ENCODE measurements around the gene DCST2.
"Not testable (repeated sequence)": the region's sequence is repeated elsewhere in the genome, so short reads cannot be mapped to it uniquely, and the experiment has no call there.

Gene DCST2

GRCh38 chr1:155001675-155002463 lies 31.7 kb downstream of the DCST2 start:
- DNase-seq (ENCODE audit: extremely low spot score, insufficient read length, low read depth), result peak; percentile 93
- peak; percentile 98 for FAIRE-seq

DNA sequence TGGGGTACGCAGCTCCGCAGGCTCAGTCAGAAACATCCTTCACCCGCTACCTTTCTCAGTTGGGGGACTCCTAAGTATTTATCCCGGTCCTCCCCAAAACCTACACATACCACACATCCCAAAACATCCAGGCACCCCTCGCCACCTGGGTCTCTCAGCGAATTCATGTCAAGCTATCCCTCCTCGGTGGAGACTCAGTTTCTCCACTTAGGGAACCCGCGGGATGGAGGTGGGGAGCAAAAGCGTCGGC lies 32.2 kb downstream of the DCST2 start:
- no peak for DNase-seq (ENCODE audit: extremely low spot score, insufficient read length, low read depth)
- FAIRE-seq, result no peak

GRCh38 chr1:155000726-155001424 lies 32.7 kb downstream of the DCST2 start:
- FAIRE-seq, result peak; percentile 83

DNA sequence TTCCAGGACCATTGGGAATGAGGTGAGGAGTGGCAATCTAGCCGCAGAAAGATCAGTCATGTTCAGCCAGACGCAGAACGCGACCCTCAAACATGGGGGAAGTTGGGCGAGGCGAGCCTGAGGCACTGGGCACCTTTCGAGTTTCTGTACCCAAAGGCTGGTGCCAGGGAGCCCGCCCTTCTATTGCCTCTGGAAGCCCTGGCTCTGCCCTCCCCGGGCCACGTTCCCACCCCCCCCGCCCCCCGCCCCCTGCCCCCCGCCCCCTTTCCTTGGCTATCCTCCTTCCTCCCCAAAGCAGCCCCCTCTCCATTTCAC lies 33.2 kb downstream of the DCST2 start:
- no peak for DNase-seq (ENCODE audit: extremely low spot score, insufficient read length, low read depth)
- no peak for FAIRE-seq

More at GRCh38 chr1:155000726-155001424, 32.7 kb downstream of the DCST2 start:
- no peak for DNase-seq (ENCODE audit: extremely low spot score, insufficient read length, low read depth)

DNA sequence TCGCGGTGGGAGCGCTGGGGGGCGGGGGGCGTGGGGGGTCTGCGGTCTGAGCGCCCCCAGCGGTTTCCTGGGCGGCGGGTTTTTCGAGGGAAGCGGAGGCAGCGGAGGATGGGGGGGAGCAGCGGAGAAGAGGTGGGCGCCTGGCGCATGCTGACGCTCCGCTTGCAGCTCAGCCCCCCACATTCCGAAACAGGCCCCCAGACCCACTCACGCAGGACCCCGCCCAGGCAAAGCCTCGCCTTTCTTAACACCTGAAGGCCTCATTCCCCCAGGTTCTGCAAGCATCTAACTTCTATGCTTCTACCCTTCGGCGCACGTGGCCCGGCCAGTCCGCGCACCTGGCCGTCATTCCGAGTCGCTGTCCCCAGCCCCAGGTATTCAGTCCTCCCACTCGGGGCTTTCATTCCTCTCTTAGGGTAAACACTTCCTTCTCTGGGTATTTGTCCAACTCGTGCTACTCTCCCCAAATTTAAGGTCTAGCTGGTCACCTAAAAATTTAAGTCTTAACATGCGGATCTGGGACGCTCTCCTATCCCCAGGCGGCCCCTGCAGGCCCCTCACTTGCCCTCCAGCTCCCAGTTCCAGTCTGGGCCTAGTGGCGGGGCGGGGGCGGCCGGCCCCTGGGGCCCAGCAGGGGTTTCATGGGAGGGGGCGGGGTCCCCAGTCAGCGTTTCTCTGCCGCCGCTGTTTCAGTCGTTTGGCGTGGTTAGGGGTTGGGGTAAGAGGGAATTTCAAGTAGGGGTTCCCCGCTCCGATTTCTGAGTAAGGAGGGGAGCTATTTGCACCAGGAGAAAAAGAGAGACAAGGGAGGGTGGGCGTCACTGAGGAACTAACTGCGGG lies 33.8 kb downstream of the DCST2 start:
- DNase-seq (ENCODE audit: extremely low spot score, insufficient read length, low read depth) (no peak), FAIRE-seq (no peak)

- FAIRE-seq (peak; percentile 85), DNase-seq (ENCODE audit: extremely low spot score, insufficient read length, low read depth) (no peak)
These were observed 34.6 kb downstream of the DCST2 start for GRCh38 chr1:154998818-154999570.

- DNase-seq (ENCODE audit: extremely low spot score, insufficient read length, low read depth) (no peak), FAIRE-seq (no peak)
These were observed 35.3 kb downstream of the DCST2 start for GRCh38 chr1:154998201-154998780.

DNA sequence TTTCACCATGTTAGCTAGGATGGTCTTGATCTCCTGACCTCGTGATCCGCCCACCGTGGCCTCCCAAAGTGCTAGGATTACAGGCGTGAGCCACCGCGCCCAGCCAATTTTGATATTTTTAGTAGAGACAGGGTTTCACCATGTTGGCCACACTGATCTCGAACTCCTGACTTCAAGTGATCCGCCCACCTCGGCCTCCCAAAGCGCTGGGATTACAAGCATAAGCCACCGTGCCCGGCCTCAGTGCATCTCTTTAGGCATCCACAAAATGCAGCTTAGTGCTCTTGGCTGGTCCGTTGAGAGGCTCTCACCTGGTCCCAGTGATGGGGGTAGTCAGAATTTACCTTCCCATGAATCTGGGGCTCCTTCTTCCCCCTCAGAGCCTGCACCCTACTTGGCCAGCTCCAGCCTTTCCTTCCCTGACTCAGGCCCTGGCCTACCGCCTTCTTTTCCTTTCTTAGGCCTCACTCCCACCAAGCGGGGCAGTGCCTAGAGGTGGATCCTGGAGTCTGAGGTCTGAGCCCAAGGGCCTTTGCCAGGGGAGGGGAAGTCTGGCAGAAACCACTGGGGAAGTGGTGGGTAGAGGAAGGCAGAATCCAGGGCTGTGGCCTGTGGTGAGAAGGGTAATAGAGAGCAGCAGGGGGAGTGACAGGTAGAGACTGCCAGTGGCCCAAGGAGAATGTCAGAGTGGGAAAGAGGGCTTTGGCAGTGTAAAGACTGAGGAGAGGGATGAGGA lies 36.4 kb downstream of the DCST2 start:
- FAIRE-seq, result no peak
- no peak for DNase-seq (ENCODE audit: extremely low spot score, insufficient read length, low read depth)

DNA sequence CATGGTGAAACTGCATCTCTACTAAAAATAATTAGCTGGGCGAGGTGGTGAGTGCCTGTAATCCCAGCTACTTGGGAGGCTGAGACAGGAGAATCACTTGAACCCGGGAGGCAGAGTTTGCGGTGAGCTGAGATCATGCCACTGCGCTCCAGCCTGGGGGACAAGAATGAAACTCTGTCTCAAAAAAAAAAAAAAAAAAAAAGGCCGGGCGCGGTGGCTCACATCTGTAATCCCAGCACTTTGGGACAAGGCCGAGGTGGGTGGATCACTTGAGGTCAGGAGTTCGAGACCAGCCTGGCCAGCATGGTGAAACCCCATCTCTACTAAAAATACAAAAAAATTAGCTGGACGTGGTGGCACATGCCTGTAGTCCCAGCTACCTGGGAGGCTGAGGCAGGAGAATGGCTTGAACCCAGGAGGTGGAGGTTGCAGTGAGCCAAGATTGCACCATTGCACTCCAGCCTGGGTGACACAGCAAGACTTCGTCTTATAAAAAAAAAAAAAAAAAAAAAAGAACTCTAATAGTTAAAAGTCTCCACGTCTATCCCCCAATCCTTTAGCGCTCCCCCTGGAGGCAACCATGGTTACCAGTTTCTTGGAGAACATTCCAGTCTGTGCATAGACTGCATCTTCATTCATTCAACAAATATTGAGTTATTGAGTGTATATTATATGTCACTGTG lies 38.1 kb downstream of the DCST2 start:
- not testable (repeated sequence) for FAIRE-seq; DNase-seq (ENCODE audit: extremely low spot score, insufficient read length, low read depth)

- FAIRE-seq, result no peak
These were observed 39.0 kb downstream of the DCST2 start for GRCh38 chr1:154994591-154994990.

DNA sequence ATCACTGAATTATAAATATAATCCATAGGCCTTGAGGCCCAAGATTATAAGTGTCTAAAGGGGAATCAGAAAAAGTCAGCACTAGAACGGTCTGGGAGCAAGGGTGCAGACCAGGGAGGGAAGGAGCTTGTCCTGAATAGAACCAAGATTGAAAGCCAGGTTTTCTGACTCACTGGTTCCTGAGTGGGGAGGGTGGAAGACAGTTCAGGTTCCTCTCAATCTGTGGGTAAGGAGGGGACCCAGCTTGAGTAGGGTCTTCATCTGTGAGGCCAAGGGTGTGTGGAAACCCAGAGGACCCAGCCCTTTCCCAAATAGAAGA lies 39.4 kb downstream of the DCST2 start:
- no peak for FAIRE-seq
- DNase-seq (ENCODE audit: extremely low spot score, insufficient read length, low read depth), result no peak

More at GRCh38 chr1:154994591-154994990, 39.0 kb downstream of the DCST2 start:
- no peak for DNase-seq (ENCODE audit: extremely low spot score, insufficient read length, low read depth)

GRCh38 chr1:154993572-154994268 lies 39.9 kb downstream of the DCST2 start, which contains the start of gene LENEP:
TSS of gene LENEP (plus strand) at chr1:154993586. CDS start at chr1:154993608, 22 bp downstream.
- FAIRE-seq, result no peak
- no peak for DNase-seq (ENCODE audit: extremely low spot score, insufficient read length, low read depth)

- FAIRE-seq (no peak), DNase-seq (ENCODE audit: extremely low spot score, insufficient read length, low read depth) (no peak)
These were observed 40.6 kb downstream of the DCST2 start for GRCh38 chr1:154992721-154993571.

GRCh38 chr1:154990276-154990675 lies 43.3 kb downstream of the DCST2 start:
- FAIRE-seq, result no peak
- DNase-seq (ENCODE audit: extremely low spot score, insufficient read length, low read depth), result no peak

DNA sequence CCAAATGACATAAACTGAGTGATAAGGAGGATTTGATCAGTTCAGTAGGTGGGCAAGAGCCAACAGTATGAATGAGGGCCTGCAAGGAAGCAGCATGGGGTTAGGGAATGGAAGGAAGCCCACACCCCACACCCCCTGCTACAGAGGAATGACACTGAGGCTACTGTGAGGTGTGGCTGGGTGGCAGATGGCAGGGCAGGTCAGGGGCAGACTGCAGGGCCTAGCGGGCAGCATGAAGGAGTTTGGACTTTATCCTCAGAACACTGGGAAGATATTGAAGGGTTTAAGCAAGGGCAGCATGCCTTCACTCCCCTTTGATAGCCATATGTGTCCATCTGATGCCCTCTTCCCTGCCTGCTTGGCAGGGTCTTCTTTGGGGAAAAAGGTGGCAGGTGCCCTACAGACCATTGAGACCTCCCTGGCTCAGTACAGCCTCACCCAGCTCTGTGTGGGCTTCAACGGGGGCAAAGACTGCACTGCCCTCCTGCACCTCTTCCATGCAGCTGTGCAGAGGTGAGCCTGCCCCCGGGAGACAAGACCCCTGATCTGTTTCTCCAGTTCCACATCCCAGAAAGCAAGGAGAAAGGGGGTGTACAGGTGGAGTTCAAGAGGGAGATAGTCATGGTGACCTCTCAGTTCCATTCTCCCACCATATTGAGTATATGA lies 44.3 kb downstream of the DCST2 start:
- DNase-seq (ENCODE audit: extremely low spot score, insufficient read length, low read depth) (no peak), FAIRE-seq (no peak)

- DNase-seq (ENCODE audit: extremely low spot score, insufficient read length, low read depth) (no peak), FAIRE-seq (no peak)
These were observed 45.3 kb downstream of the DCST2 start for GRCh38 chr1:154988058-154988954.
